Medulla oblongata (tissue), 1 donor: ENCODE data around the gene NTF3.

ENCODE experiments used
- DNase-seq: peaks from one replicate; pipeline ENCODE4 v3.0.0-alpha.2; 2015; ENCODE audit errors: extremely low spot score

NTF3 gene

GRCh38 chr12:5487948-5488625, 56.2 kb downstream of the NTF3 start:
- DNase-seq: no peak

DNA sequence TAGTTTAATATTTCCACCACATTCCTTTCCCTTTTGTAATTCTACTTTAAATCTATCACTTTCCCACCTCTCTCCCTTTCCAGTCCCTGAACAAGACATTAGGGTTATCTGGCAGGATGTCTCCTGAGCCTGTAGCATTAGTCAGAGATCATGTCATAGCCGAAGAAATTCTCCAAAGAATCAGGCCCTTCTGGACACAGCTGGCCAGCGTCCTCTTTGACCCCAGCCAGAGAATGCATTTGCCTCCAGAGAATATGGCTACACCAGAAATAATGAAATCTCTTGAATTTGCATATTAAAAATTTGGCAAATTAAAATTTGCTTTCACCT, 56.7 kb downstream of the NTF3 start:
- no peak for DNase-seq

DNA sequence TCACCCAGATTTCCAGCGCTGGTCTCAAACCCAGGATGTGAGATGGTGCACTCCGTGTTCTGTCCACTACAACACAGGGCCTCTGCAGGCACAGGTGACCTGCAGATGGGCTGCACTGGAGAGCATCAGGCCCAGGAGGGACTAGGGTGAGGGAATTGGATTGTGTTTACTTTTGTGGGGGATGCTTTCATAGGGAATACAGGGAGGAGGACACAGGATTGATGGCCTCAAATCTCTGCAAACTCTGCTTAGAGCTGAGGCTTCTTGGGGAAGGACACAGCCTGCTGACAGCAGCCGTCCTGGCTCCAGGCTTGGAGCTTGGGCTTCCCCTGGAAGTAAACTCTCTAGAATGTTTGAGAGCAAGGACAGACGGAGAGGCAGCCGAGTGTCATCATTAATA, 57.1 kb downstream of the NTF3 start:
- DNase-seq: no peak

GRCh38 chr12:5489760-5490406, 58.0 kb downstream of the NTF3 start:
- no peak for DNase-seq

DNA sequence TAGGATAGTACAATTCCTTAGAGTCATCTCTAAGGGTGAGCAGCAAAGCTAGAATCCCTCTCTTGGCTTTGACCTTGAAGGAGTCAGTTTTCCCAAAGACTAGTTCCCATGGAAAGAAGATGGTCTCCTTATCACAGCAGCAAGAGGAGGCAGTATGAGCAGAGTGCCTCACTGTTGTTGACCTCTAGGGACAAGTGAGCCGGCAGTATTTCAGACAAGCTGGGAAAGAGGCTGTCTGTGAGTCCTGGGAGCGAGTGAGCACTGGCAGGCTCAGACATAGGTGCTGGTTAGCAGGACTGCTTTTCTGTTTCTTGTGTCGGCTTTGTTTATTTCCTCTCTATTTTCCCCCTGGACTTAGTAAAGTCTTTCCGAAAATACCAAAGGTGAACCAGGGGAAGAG, 60.7 kb downstream of the NTF3 start:
- no peak for DNase-seq

DNA sequence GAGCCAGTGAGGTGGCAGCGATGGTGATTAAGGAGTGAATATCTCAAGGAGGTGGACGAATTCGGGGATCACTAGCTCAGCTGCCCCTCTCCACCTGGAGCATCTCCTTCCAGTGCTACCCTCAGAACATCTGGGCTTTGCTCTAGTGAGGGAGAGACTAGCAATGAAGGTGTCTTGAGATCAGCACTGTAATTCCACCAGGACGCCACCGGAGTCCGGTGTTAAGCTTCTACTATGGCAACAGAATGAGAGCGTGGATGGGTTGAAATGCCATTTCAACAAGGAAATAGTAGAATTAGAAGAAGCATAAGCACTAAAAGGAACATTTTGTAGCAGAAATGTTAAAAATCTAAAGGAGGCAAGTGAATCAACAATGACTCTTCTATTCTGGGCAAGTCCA, 61.1 kb downstream of the NTF3 start:
- no peak for DNase-seq

GRCh38 chr12:5494343-5494742, 62.4 kb downstream of the NTF3 start:
- DNase-seq: no peak

DNA sequence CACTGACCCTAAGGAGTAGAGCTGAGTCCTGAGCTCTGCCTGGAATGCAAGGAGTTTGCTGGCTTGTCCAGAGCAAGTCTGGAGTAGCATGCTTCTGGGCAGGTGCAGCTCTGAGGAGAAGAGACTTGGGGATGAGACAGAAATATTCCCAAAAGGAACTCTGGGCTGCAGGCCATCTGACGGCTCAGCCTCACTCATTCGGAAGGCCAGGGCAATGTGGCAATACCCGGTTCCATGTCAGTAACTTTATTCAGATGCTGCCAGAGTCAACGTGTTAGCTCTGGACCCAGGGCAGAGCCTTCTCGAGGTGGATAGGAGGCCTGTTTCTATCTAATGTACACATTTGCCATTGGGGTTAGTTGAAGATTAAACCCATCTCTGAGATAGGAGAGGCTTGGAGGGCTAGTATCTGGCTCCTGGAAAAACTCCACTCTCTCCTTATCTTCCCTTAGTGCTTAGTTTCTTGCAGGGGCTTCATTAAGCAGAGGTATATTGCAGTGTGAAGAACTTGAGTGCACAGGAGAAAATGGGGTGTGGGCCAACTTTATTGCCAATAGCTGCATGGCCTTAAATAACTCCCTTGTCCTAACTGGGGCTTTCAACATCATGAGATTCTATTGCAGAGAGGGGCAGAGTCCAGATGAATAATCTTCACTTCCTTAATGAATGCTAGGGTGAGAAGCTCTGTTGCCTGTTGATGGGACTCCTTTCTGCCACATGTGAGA, 65.6 kb downstream of the NTF3 start:
- no peak for DNase-seq

GRCh38 chr12:5498076-5498475, 66.2 kb downstream of the NTF3 start:
- no peak for DNase-seq

GRCh38 chr12:5498806-5499205, 66.9 kb downstream of the NTF3 start:
- no peak for DNase-seq

- DNase-seq: no peak
Measured at GRCh38 chr12:5499566-5500330, 67.8 kb downstream of the NTF3 start.

DNA sequence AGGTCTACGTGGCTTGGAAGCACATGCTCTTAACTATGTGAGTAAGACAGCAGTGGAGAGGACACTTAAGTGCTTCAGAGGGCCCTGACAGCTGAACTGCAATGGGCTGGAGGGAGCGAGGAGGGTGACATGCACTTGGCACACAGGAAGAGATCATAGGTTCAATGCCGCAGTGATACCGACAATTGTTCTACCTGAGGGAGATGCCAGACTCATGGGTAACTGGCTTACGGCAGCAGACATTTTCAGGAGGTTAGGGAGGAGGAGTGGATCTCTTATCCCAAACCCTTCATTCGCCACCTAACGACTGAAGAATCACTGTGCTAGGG, 68.4 kb downstream of the NTF3 start:
- DNase-seq: no peak

- DNase-seq: no peak
Measured at GRCh38 chr12:5503774-5504173, 71.9 kb downstream of the NTF3 start.

DNA sequence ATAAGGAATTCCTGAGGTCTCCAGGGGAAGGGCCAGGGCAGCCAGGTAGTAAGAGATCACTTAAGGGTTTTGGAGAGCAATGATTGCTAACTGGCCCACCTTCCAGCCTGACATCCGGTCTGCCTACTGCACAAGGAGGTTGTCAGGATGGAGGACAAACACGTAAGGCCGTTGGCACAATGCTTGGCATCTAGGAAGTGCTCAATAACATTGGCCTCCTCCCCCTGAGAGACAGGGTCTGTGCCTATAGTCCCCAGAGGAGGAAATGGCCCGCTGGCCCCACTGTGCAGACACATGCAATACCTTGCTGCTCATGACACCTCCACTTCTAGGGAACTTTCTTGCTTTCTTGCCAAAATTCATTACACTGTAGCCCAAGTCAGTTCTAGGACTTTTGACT, 73.2 kb downstream of the NTF3 start:
- DNase-seq: no peak

DNA sequence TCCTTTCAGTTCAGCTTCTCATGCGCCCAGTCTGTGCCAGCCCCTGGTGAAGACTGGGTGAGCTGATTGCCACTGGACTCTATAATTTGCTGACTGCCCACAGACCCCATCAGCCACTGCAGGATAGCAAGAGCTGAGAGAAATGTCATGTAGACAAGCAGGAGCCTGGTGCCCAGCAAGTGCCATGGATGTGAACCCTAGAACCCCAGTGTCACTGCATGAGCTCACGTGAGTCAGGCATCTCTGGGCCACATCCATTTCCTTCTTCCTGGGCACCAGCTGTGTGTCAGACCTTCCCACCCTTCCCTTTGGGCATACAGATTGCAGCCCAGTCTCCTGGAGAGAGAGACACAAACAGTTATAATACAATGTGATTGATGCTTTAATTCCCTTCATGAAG, 73.8 kb downstream of the NTF3 start:
- DNase-seq: no peak

DNA sequence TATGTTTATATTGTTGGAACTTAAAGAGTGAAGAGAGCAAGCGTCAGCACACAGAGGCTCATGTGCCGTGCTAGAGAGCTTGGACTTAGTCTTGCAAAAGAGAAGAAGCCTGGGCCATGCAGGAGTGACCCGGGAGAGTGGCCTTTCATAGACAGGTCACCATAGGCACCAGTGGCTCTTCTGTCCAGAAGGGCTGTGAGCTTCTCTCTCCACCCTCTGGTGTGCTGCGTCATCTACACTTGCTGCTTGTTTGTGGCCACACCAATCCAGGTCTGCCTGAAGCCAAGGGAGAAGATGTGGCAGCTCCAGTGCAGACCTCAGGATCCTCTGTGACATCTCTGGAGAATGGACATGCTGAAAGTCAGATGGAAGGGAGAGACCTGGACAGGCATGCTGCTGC, 74.4 kb downstream of the NTF3 start:
- DNase-seq: no peak

DNA sequence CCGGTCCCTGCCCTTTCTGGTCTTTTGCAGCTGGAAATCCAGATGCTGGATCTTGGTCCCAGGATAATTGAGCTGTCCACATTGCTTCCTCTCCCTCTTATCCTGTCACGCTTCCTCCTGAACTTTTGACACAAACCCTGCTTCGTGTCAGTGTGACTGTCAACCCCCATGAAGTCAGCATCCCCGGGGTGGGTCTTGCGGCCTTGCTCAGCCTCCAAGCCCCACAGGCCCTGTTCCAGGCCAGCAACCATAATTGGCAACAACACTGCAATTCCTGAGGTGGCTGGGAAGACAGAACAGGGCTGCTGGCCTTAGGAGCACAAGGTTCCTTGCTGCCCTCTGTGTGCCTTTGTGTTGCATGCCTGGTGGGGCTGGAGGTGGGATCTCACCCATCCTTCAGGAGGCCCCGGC, 74.9 kb downstream of the NTF3 start:
- no peak for DNase-seq

GRCh38 chr12:5507401-5507935, 75.6 kb downstream of the NTF3 start:
- DNase-seq: no peak

DNA sequence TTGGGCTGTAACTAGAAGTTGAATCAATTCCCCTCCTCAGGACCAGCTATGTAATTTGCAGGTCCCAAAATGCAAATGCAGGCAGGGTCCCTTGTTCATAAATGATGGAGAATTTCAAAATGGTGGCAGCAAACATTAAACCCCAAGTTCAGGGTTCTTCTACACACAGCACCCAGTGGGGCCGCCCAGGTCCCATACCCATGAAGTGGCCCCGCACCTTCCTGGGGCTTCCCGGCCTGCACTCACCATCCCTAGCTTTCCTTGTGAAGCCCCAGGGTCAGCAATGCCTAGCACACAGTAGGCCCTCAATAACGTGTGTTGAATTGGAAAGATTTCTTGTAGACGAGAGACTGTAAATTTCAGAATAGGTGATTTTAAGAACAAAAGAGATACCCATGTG, 76.0 kb downstream of the NTF3 start:
- no peak for DNase-seq

DNA sequence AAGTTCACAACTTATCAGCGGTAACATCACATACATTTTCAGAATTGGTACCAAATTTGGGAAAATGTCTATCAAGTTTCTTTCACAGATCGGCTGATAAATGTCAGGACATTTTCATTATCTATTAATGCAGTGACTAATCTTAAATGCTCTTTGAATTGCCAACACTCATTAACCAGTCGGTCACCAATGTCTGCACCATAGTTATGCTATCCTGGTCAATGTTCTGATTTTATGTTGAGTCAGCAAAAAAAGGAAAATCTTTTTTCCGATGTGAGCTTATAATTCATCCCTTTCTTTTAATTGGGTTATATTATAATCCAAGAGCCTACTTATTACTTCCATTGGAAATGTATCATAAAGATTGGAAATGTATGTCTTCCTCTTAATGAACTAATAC, 77.2 kb downstream of the NTF3 start:
- no peak for DNase-seq

DNA sequence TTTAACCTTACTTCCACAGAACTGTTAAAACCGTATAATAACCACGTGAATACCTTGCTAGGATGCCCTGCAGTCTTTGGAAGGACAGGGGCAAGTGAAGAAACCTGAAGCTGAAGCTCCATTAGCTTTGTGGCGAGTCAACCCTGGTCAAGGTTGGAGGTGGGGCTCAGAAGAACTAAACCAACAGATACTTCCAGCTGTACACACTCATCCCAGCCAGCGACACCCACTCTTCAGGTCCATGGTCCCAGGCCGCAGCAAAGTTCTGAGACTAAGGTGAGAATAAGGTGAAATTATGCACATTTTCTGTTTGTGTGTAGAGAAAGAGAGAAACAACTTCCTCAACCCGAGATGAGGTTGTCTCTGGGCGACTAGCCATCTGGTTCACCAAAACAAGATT, 77.6 kb downstream of the NTF3 start:
- no peak for DNase-seq

GRCh38 chr12:5510251-5510805, 78.4 kb downstream of the NTF3 start:
- DNase-seq: no peak
